AG10803 (cell line): ENCODE measurements around the gene STK39.
"Not testable (repeated sequence)": the region's sequence is repeated elsewhere in the genome, so short reads cannot be mapped to it uniquely, and the experiment has no call there.

Source experiments
- DNase-seq: peaks from one replicate; pipeline ENCODE4 v3.0.0; 2010; ENCODE audit warnings: low read depth
- H3K4me3 ChIP-seq: 2 replicates; pipeline ENCODE4 v1.5.1; 2011; ENCODE audit warnings: mild to moderate bottlenecking, low read length, control low read depth
- CTCF ChIP-seq: conservative IDR thresholded peaks from 2 replicates; pipeline ENCODE4 v1.5.1; 2011; ENCODE audit warnings: mild to moderate bottlenecking, low read length, control low read depth, inconsistent platforms

STK39 gene

GRCh38 chr2:168278424-168278888 is 31.1 kb upstream of the STK39 start:
- peak; percentile 51 for DNase-seq
- H3K4me3 ChIP-seq = no peak overlapping the region
- TF ChIP-seq CTCF = no peak

DNA sequence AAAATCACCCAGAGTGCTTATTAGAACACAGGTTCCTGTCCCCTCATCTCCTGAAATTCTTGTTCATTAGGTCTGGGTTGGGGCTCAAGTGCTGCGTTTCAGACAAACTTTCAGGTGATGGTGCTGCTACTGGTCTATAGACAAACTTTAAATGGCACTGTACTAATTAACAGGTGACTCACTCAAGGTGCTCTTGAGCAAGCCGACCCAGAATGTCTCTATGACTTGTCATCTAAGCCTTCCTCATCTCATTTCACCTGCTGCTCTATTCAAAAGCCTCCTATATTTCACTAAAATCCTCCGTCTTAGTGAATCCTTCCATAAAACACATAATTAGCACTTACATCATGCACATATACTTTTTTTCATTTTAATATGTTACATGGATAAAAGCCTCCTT is 29.9 kb upstream of the STK39 start:
- H3K4me3 ChIP-seq = no peak overlapping the region
- no peak for DNase-seq
- no peak for TF ChIP-seq CTCF

DNA sequence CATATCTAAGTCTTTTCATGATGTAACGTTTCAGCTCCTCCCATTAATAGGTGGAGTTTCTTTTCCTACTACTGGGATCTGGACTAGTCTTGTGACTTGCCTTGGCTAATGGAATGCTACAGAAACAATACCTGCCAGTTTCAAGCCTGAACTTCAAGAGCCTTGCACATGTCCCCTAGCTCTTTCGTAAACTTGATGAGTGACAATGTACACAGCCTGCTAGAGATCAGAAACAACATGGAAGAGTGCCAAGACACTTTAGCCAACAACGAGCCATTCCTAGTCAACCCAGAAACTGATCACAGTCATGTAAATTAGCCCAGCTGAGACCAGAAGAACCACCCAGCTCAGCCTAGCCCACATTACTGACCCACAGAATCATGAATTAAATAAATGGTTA is 24.8 kb upstream of the STK39 start:
- no peak overlapping the region for H3K4me3 ChIP-seq
- no peak for TF ChIP-seq CTCF
- no peak for DNase-seq

DNA sequence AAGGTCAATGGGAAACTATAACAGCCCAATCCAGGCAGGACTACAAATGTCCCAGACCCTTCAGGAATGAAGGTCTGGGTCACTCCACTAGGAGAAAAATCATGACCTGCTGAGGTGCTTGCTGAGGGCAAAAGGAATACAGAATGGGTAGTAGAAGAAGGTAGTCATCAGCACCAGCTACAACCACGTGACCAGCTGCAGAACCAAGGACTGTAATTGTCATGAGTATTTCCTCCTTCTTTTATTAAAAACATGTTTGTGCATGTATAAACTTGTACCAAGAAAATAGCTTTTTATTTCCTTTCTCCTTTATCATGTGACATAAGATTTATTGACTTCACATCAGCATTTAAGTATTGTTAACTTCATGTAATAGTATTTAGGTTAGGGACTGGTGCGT is 15.5 kb upstream of the STK39 start:
- not testable (repeated sequence) for DNase-seq

GRCh38 chr2:168256448-168256847 is 9.1 kb upstream of the STK39 start:
- DNase-seq = no peak
- no peak overlapping the region for H3K4me3 ChIP-seq
- TF ChIP-seq CTCF = no peak

More for the DNA sequence above, 15.5 kb upstream of the STK39 start:
- not testable (repeated sequence) for H3K4me3 ChIP-seq

DNA sequence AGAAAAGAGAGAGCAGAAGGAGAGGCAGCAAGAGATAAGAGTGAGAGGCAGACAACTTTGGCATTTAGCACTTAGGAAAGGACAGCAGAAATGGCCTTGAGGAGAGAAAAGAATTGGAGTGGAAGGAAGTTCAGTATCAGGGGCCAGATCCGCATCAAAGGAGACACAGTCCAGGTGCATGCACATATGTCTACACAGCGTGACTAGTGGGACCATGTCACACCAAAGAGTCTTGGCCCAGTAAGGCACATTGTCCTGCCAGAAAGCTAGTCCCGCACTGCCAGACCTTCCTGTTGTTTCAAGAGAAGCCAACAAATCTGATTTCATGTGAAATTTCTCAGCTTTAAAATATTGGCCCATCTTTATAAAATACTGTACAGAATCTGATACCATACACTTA is 8.5 kb upstream of the STK39 start:
- H3K4me3 ChIP-seq = no peak overlapping the region
- DNase-seq = no peak
- no peak for TF ChIP-seq CTCF

DNA sequence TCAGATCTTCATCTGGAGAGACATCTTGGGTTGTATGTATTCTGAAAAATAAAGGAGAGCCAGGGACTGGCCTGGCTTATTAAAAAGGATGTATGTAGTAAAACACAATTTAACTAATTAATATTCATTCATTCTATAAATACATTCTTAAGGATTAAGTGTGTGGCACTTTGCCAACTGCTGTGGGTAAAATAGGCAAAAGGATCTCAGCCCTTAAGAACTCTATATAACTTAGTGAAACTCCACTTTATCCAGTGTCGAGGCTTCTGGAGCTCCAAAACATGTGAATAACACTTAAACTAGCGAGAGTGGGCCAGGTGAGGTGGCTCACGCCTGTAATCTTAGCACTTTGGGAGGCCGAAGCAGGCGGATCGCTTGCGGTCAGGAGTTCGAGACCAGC is 7.7 kb upstream of the STK39 start:
- no peak overlapping the region for H3K4me3 ChIP-seq
- no peak for TF ChIP-seq CTCF
- DNase-seq = no peak
